ENCODE data around the gene ACTN1.

Gene ACTN1

DNA sequence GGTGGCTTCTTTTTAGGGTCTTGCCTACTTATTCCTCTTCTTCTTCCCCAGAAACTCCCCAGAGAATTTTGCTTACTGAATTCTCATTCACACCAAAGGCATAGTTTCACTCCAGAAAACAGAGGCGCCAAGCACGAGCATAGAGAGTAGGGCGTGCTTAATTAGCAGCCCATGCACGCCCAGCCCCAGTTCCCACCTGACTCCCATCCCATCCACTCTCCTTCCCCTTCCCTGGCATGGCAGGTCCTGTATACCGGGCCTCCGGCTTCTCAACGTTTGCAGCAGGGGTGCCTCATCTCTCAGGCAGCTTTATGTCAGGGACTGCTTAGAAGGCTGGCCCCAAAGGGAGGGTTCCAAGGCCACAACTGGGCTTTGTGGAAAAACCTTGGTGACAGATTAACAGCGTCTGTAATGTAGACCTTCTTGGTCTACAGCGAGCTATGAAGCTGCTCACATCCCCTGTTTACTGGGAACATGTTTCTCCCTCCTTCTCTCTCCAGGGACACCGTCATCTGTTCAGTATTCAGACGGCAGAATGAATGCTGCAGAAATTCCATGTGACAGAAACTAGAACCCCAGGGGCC is 62.7 kb downstream of the ACTN1 start:
- no peak for DNase-seq (ENCODE audit: low spot score)

- DNase-seq (ENCODE audit: low spot score): no peak
These were observed 65.6 kb downstream of the ACTN1 start for GRCh38 chr14:68913516-68913915.

DNA sequence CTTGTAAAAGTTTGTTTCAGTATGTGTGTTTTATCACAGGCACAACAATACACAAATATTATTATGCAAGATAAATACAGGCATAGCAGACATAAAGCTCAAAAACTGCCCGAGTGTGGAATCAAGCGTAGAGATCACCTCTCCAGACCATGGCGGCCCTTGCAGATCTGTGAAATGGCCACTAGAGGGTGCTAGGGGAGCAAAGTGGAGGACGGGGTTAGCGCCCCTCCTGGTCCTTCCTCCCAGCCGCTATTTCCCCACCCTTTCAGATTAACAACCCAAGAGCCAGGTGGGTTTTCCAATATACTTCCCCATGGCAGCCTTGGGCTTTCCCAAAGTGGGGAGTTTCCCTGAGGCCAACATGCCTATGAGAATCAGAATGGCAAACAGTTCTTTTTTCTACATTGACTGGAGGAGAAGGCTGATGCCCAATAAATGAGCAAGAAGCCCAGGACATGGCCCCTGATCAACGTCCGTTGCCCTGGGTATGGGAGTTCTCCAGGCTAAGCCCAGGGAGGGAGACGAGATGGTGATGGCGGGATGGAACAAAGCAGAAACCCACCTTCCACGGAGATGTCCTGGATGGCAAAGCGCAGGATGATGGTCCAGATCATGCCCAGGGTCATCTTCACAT is 67.4 kb downstream of the ACTN1 start:
- DNase-seq (ENCODE audit: low spot score): peak; percentile 85

GRCh38 chr14:68910540-68910939 is 68.6 kb downstream of the ACTN1 start:
- DNase-seq (ENCODE audit: low spot score): no peak

GRCh38 chr14:68908803-68909202 is 70.3 kb downstream of the ACTN1 start:
- DNase-seq (ENCODE audit: low spot score): no peak

DNA sequence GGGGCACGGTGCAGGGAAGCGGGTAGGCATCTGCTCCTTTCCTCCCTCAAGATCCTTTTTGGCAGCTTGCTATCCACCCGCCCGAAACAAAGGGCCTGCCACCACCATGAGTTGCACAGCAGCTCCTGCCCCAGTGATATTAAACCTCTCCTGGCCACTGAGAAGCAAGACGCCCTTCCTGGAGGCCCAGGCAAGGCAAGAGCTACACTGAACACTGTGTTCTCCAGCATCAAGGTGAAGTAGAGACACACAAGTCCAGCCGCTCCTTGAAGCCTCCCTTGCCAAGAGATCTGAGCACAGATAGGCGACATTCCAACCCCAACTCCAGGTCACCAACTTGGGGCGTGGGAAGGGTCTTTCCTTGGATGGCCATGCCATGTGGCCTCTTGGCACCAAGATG is 70.9 kb downstream of the ACTN1 start:
- no peak for DNase-seq (ENCODE audit: low spot score)

DNA sequence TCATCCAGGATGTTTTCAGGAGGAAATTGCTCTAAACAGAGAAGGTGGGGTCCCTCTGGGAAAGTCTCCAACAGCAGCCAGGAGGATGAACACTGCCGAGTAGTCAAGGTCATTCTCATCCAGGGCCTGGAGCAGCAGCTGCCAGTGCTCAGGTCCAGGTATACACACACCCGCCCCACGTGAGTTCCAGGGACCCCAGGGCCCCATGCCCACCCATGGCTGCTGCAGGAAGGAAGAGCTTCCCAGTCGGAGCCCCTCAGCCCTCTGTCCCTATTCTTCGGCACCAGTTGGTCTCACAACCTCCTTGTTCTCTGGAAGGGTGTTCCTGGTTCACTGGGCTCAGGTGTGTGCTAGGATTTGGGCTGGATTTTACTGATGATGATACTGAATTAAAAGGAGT is 72.7 kb downstream of the ACTN1 start:
- no peak for DNase-seq (ENCODE audit: low spot score)

GRCh38 chr14:68905107-68905895 is 73.8 kb downstream of the ACTN1 start:
- no peak for DNase-seq (ENCODE audit: low spot score)

DNA sequence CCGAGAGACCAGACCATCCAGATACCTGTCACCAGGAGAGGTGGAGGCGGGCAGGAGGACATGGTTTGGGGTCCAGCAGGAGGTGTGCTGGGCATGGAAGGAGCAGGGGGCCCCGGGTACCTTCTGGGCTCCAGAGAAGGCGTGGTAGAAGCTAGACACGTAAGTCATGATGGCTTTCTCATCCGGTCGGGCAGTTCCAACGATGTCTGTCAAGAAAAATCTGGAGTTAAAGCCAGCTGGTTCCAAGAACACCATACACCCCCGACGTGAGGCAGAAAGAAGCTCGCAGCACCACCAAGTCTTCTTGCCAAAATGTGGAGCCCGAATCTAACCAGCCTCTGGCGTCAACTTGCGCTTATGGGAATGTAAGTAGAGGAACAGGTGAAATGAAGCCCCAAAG is 76.7 kb downstream of the ACTN1 start:
- no peak for DNase-seq (ENCODE audit: low spot score)

- no peak for DNase-seq (ENCODE audit: low spot score)
These were observed 80.0 kb downstream of the ACTN1 start for GRCh38 chr14:68899033-68899603.

DNA sequence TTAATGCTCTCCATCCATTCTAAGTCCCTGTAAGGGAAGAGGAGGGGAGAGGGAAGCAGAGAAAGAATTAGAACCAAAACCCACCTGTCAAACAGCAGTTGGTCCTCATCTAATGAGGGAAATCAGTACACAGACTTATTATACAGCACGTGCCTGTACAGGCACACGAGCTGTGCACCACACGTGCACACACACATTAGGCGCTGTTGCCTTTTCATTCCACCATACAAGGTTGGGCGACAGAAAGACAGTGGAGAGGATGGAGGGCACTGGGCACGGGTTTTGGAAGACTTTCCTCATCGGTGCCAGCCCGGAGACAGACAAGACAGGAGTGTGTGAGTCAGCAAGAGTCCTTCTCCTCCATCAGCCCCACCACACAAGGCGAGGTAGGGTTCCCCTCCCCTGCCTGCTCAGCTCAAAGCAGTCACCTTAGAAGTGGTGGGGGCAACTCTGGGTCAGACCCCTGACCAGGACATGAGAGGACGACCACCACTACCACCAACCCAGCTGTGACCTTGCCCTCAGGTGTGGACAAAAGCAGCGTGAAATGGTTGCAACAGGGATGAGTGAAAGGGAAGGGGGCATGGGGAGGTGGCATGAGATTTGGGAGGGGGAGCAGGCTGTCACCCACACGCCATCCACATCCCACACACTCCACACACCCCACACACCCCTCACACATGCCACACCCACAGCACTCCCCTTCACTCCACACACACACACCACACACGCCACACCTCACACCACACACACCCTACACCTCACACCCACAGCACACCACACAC is 80.7 kb downstream of the ACTN1 start:
- no peak for DNase-seq (ENCODE audit: low spot score)

GRCh38 chr14:68897559-68898155 is 81.4 kb downstream of the ACTN1 start:
- DNase-seq (ENCODE audit: low spot score): no peak

GRCh38 chr14:68896132-68896531 is 83.0 kb downstream of the ACTN1 start:
- DNase-seq (ENCODE audit: low spot score): no peak

- peak; percentile 47 for DNase-seq (ENCODE audit: low spot score)
These were observed 84.0 kb downstream of the ACTN1 start for GRCh38 chr14:68894802-68895703.

- DNase-seq (ENCODE audit: low spot score): peak; percentile 48
These were observed 85.0 kb downstream of the ACTN1 start for GRCh38 chr14:68894123-68894522.

DNA sequence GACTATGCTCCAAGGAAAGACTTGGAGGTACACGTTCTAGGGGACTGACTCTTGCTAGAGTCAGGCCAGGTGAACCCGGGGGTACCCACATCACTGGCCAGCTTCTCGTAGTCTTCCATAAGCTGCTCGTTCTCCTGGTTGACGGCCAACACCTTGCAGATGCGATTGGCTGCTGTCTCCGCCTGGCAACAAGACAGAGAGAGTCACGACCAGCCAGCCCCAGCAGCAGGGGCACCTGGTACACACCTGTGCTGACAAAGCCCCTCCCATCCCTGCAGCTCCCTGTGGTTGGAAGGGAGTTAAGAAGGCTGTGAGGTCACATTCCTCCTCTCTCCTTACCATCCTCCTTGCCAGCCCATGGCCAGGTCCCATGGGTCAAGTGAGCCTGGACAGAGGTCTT is 85.5 kb downstream of the ACTN1 start:
- no peak for DNase-seq (ENCODE audit: low spot score)

- no peak for DNase-seq (ENCODE audit: low spot score)
These were observed 86.1 kb downstream of the ACTN1 start for GRCh38 chr14:68892961-68893360.

- DNase-seq (ENCODE audit: low spot score): peak; percentile 60
These were observed 87.0 kb downstream of the ACTN1 start for GRCh38 chr14:68891851-68892660.

DNA sequence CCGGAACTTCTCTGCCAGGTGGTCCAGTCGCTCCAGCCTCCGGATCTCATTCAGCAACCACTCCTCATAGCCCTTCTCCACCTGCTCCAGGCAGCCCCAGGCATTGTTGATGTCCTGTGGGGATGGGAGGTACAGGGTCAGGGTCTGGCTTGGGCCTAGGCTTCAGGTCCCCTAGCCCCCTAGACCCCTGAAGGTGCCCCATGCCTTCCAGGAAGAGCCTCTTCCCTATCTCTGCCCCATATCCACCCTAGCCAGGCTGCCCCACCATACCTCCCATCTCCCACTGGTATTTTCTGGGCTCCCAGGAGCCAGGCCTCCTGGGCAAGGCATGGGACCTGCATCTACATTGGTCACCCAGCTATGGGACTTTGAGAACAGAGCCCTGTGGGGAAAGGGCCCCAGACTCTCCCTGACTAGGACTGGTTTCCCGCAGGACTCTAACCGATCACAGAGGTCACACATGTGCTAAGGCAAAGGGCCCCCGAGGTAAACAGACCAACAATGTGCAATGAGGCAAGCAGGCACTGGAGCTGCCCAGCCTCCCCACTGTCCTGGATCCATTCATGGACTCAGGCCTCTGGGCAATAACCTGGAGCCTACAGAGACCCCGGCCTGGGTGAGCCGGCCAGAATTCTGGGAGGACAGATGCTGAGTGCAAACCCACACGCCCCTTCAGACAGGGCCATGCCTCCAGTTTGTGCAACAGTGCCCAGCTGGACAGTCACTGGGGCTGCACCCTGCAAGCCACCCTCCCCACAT is 88.8 kb downstream of the ACTN1 start:
- no peak for DNase-seq (ENCODE audit: low spot score)
